ENCODE data around the gene OXNAD1.

OXNAD1 gene

DNA sequence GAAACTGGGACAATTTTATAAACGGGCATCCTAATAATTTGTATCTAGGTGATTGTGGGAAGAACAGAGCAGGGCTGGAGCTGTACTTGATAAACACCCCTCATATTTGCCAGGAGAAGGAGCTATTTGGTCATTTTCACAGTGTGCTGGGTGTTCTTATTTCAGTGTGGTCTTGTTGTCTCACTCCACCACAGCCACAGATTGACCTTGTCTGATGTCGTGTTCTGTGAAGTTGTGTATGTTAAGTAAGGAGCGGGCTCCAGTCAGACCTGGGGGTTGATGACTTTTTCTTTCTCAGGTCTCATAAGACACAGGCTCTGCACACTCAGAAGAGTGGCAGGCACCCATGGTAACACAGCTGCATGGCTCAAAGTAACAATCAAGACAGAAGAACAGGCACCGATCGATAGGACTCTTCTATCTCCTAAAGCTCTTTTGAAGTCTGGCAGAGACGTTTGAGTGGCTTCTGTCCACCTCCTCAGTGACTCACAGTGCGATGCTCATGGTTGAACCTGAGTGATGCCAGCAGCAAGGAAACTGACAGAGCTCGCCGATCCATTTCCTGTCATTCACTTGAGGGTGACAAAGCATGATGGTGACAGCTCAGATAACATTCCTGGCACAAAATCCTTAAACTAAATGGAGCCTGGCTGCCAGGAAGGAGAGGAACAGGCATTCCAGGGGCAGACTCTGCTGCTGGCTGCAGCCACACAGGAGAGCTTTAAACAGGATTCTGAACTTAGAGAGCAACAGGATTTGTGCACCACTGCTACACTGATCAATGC lies 21.1 kb upstream of the OXNAD1 start:
- peak overlapping the region in 1 of 21 experiments; percentile 11 for H3K27ac ChIP-seq
- no peak overlapping the region for H3K4me3 ChIP-seq

DNA sequence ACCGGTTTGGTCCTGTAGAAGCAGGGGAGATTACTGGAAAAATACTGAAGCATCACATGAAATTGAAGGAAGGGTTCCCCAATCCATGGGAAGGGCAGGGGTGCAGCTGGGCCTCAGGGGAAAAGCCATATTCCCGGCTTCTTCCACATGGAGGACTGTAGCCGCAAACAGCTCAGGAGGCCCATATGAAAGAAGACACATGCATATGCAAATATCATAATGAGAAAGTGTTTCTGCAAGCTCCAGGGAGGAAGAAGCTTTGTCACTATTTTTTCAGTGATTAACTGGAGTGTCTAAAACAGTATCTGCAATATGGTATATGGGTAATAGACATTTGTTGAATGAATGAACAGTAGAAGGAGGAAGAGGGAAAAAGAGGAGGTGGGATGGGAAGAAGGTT lies 19.4 kb upstream of the OXNAD1 start:
- Histone ChIP-seq H3K4me3 (no peak overlapping the region), H3K27ac (no peak overlapping the region)

DNA sequence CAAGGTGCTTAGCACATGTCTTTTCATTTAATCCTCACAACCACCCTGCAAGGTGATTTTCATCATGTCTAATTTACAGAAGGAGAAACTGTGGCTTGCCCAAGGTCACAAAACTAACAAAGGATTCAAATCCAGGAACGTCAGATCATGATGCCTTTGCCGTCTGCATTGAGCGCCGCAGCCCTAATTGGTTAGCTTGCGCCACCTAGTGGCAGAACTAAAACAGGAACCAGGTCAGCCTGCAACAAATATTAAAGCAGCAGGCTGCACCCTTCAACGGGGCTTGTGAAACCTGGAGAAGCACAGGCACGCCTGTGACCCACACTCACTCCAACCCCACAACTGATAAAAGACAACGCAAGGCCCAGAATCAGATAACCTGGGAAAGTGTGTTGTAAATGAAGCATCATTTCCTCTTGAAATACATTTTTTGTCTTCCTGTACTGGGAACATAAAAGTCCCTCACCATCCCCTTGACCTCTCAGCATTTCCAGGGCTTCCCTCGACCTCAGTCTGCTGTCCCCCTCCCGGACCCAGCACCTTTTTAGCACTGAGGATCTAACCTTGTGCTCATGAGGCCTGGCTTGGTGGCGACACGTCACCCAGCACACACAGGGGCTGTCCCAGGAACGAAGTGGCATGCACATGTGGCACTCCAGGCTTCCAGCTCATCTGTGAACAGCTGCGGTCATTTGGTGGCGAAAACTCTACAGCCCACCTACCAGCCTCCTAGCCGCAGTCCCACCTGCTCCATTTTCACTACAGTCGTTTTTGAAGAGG lies 17.5 kb upstream of the OXNAD1 start:
- Histone ChIP-seq H3K27ac (no peak overlapping the region), H3K4me3 (no peak overlapping the region)

DNA sequence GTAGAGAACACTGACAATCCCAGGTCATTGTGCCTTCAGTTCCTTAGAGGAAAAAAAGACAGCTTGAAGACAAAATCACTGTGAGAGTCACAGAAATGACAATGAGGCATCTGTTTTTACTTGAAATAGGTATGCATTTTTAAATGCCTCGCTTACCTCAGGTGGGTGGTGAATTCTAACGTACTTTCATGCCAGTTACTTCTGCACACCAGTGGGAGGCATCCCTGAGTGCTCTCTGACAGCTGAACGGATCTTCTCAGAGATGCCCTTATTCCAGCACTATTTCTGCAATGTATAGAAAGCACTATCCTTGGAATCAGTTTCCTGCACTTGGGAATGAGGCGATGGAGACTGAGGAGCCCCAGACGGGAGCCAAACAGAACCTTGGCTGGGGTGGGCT lies 16.5 kb upstream of the OXNAD1 start:
- Histone ChIP-seq H3K27ac (no peak overlapping the region), H3K4me3 (no peak overlapping the region)

DNA sequence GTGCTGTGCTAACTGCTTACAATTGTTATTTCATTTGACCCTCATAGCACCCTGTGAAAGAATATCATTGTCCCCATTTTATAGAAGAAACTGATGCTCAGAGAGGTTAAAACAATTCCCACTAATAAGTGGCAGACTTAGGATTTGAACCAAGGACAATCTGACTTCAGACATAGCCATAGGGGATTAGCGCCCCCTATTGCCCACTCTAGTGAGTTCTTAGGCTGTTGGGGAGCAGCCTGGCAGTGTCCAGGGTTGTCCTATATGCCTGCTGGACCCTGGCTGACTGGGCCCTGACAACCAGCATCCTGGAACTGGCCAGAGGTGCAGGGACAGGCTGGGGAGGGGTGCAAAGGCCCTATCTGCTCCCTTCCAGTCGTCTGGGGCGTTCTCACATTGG lies 15.7 kb upstream of the OXNAD1 start:
- Histone ChIP-seq H3K4me3 (no peak overlapping the region), H3K27ac (no peak overlapping the region)

DNA sequence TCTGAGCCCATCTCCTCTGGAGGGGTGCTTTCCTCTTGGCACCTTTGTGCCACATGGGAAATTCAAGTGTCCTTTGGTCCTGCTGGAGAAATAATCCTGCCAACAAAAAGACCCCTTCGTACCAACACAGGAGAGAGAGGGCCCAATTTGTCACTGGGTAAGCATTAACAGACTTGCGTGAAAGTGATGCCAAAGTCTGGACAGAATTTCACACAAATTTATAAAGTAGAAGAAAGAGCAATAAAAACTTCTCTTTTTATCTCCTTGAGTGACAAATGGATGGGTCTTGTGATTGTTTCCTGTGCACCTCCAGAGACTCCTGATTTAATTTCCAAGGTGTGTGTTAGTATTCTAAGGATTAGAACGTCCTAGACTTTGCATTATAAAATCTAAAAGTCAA lies 15.1 kb upstream of the OXNAD1 start:
- Histone ChIP-seq H3K4me3 (no peak overlapping the region), H3K27ac (no peak overlapping the region)

DNA sequence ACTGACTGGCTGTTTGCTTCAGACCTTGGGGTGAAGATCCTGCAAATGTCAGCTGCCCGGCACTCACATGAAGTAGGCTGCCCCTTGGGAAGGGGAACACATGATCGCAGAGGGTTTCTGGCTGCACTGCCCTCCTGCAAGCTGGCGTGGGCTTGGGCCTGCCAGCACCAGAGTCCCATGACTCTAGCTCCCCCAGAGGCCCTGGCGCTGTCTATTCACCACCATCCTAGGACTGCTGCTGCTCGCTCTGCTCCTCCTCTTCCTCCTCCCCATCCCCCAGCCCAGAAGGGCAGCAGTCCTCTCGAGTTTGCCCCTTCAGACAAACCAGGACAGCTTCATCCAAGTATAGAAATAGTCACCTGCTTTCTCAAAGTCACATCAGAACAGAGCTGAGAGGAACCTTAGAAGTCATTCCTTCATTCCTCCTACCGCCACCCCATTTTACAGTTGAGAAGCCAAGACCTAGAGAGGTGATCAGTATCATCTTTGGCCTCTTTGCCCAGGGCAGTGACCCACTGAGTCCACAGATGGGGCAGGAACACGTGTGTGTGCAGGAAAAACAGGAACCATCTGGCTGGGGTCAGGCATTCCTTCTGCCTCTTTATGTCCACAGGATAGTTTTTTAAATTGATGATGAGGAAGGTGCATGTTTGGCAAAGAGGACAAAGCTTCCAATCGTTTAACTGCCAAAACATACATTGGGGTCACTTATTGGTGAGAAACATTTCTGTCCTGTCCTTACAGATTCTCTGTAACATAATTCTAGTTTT lies 13.5 kb upstream of the OXNAD1 start:
- no peak overlapping the region for H3K27ac ChIP-seq

DNA sequence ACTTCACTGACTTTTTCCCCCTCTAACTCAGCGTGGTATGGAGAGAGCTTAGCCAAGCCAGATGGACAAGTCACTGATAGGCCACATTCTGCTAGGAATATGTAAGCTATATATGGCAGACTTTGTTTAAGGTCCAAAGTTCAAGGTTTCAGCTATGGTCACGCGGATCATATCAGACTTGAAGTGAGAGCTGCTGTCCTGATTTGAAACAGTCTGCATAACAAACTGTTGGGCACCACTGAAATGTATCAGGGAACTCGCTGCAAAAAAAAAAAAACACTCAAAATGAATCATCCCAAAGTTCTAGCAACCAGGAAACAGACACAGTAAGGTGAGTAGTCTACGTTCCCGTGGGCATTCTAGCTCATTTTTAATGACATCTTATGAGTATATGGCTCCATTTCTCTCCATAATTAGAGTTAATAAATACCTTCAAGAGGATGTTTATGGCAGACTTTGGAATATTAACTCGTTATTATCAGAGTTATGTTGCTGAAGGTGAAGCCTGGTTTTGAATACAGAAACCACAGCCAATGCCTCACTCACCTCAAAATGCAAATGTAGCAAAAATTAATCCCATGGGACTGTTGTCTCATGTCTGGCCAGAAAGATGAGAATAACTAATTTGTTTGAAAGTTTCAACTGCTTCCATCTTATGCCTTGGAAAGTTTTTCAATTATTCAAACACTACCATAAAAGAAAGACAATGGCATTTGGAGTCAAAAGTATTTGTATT lies 12.6 kb upstream of the OXNAD1 start:
- Histone ChIP-seq H3K4me3 (no peak overlapping the region), H3K27ac (no peak overlapping the region)

More for the DNA sequence above, 13.5 kb upstream of the OXNAD1 start:
- H3K4me3 ChIP-seq: no peak overlapping the region

DNA sequence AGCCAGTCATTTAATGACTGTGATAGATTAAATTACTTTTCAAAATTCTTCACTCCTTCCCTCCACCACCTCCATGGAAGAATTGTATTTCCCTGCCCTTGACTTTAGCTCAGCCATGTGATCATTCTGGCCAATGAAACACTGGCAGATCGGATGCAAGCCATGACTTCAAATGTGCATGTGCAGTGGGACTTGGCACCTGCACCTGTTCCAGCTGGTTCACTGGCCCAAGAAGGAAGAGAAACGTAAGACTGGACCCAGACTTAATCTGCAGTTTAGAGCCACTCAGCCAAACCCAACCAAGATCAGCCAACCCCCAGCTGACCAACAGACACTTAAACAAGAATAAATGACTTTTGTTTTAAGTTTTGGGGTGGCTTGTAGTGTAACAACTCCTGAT lies 12.0 kb upstream of the OXNAD1 start:
- Histone ChIP-seq H3K4me3 (no peak overlapping the region), H3K27ac (no peak overlapping the region)

DNA sequence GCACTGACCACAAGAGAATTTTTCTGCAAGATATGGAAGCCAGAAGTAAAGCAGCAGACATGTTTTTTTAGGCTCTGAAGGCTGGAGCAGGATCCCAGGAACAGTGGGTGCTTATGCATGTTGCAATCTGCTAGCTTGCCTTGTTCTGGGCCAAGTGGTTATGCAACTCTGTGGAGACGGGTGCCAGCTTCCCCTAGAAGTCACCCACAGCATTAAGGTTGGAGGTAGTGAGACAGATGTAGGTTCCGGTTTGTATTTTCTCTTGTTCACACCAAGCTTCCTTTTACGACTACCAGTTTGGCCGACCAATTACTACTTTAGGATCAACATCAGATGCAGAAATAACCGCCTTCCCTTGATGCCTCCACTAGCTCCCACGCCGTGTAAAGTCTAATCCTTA lies 11.4 kb upstream of the OXNAD1 start:
- no peak overlapping the region for H3K4me3 ChIP-seq
- no peak overlapping the region for H3K27ac ChIP-seq

DNA sequence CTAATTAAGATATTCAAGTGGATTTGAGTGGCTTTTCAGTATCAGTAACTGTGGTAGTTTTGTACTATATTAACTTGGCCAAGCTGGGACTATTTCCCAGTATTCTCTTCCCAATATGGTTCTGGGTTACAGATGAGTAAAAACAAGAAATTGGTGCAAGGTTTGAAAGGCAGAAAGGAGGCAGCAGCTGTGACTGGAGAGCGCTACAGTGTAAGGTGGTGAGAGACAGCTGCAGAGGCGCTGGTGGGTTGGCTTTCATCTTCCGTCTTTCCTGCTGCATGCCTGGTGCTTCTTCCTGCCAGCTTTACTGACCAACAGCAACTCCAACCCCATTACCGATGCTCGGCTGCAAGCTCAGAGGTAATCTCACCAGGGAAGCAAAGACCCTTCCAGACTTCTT lies 10.1 kb upstream of the OXNAD1 start:
- Histone ChIP-seq H3K4me3 (no peak overlapping the region), H3K27ac (no peak overlapping the region)

DNA sequence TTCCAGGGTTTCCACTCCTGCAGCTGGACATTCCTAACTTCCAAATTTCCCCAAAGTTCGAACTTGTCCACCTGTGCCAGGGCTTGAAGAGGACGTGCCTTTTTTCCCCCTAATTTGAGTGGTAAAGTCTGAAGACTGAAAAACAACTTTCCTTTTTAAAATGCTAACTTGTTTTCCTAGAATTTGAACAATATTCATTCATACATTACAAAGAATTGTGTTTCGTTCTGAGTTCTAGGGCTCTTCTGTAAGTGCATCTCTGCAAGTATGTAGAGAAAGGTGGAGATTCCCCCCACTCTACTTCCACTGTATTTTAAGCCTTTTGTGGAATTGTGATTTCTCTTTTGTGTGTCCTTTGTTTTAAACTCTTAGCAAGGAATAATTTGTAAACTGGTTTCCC lies 9.7 kb upstream of the OXNAD1 start:
- Histone ChIP-seq H3K27ac (no peak overlapping the region), H3K4me3 (no peak overlapping the region)

DNA sequence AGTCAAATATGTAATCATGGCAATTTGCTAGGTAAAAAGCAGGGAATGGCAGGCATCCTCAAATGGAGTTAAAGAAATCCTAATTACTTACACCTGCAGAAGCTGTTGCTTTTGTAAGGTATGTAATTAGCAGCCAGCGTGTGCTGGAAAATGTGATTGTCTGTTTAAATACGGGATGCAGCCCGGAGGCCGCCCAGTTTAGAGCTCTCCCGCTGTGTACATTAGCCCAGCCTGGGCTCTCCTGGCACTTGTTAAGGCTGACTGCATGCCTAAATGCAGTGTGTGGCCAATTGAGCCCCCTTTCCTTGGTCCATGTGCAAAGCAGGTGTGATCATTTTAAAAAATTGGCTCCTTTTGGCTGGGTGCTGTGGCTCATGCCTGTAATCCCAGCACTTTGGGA lies 9.3 kb upstream of the OXNAD1 start:
- Histone ChIP-seq H3K27ac (no peak overlapping the region), H3K4me3 (no peak overlapping the region)

DNA sequence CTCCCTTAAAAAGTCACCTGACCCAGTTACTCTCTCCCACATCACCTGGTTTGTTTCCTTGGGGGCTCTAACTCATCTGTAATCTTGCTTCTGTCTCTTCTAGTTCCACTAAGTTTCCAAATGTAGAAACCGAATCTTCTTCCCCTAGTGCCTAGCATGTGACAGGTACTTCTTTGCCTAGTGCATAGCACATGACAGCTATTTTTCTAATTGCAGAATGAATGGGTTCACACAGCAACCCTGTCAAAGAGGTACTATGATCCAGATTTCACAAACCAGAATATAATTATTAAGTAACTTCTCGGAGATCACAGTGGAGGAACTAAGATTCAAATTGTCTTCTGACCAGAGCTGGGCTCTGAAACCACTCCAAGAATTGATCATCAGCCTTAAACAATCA lies 7.7 kb upstream of the OXNAD1 start:
- no peak overlapping the region for H3K27ac ChIP-seq

DNA sequence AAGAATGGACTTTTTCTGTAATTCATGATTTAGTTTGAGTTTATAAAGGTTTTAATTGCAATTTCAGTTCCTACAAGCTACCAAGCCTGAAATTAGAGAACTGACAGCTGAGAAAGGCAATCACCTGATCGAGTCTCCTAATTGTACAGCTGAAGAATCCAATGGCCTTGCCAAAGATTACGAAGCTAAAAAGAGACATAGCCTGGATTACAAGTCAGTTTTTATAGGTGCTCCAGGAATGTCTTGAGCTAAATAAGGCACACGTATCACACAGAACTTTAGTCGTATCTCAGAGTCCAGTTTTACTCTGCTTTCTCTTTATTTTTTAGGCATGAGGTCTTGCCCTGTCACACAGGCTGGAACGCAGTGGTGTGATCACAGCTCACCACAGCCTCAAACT lies 6.8 kb upstream of the OXNAD1 start:
- no peak overlapping the region for H3K4me3 ChIP-seq
- H3K27ac ChIP-seq: no peak overlapping the region

More for the DNA sequence above, 7.7 kb upstream of the OXNAD1 start:
- H3K4me3 ChIP-seq: no peak overlapping the region

DNA sequence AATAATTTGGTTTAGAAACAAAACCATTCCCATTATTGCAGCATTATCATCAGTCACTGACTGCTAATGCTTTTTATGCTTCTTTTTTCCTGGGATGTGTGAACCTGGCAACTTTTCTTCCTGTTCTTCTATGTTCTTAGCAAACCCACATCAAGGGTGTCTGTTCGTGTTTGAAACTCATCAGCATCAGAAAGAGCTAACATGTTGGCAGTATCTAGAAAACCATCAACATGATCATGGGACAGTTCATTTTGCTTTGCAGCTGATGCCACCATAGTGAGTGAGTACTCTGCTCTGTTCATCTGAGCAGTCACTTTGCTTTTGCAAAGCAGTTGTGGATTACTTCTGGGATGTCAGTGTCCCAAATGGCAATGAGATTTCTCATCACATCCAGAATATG lies 6.1 kb upstream of the OXNAD1 start:
- H3K4me3 ChIP-seq: no peak overlapping the region

DNA sequence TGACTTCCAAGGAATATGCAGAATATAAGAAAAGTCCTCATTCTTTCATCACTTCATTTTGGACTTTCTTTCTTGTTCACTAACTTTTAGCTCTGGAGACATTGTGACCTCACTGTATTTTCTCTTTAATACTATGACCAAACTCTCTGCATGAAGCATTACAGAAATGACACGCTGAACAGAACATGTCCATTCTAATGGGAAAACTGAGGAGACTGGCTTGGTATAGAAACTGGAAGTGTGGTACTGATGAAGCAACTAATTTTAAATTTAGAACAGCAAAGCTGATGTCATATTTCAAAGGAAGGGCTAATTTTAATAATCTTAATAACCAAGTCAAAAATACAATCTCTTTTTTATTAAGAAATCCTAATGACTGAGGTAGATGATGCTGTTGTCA lies 5.0 kb upstream of the OXNAD1 start:
- H3K4me3 ChIP-seq: no peak overlapping the region
- no peak overlapping the region for H3K27ac ChIP-seq

More for the DNA sequence above, 6.1 kb upstream of the OXNAD1 start:
- no peak overlapping the region for H3K27ac ChIP-seq

DNA sequence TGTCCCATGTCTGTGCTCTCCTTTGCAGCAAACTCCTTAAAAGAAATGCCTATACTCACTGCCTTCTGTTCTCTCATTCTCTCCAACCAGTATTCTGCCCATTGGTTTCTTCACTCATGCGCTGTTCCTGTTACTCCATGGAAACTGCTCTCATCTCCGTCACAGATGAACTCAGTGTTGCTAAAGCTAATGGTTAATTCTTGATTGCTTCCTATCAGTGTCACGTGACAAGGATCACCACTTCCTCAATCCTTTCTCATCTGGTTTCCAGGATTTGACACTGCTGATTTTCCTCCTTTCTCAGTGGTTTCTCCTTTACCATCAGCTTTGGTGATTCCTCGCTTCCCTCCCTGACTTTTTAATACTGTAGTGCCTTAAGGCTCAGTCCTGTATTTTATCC lies 2.8 kb upstream of the OXNAD1 start:
- no peak overlapping the region for H3K27ac ChIP-seq

DNA sequence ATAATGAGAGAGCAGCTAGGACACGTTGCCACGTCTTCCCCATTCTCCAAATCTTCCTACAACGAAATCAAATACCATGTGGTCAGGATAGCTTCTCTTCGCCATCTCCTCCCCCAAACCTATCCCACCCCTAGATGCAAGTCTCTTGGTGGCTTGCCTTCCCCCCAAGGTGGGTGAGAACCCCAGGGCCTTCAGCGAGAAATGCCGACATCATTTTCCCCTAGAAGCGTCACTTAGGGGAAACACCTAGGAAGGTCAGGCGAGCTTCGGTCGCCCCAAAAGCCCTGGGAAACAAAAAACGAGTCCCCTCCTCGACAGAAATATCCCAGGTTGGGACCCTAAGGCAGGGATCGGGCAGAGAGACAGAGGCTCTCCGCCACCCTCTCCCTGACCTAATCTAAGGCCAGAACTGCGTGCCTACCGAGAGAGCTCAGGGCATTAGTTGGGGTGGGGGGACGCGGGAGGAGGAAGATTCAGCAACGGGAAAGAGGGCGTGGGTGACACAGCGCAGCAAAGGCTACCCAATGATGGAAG lies 771 bp upstream of the OXNAD1 start:
- Histone ChIP-seq H3K27ac (peak overlapping the region in 20 of 21 experiments; percentile 67 to 95 (median 88)), H3K4me3 (peak overlapping the region; percentile 49 to 88 (median 77))

More for the DNA sequence above, 2.8 kb upstream of the OXNAD1 start:
- no peak overlapping the region for H3K4me3 ChIP-seq

DNA sequence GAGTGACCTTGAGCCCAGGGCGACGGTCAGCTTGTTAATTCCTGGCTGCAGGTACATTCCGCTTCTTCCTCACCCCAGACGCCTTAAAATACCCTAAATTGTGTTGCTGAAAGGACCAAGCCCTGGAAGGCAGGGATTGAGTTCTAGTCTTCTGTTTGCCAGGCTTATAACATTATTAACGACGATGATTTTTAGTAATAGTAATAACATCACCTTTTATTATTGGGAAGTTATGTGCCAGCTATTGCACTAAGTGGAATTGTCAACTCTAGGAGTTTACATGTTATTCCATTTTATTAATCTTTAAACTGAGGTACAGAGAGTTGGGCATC lies 409 bp downstream of the OXNAD1 start:
- Histone ChIP-seq H3K27ac (peak overlapping the region in 20 of 21 experiments; percentile 67 to 95 (median 88)), H3K4me3 (peak overlapping the region; percentile 49 to 88 (median 77))
